NCI-H345 (cell line): ENCODE measurements around the gene TMEM263.
A peak's percentile ranks its signal among the peaks of the same experiment; 100 is the strongest.
"Not testable (repeated sequence)": the region's sequence is repeated elsewhere in the genome, so short reads cannot be mapped to it uniquely, and the experiment has no call there.

Experiments used
- DNase-seq: peaks from one replicate; lab custom pipeline; 2025; lab: John Stamatoyannopoulos, UW

Gene TMEM263

GRCh38 chr12:106986625-106987389, 31.1 kb downstream of the TMEM263 start, which contains the start of gene MTERF2:
MTERF2 (minus strand) TSS chr12:106987146; CDS start chr12:106978714, 8,432 bp downstream.
- DNase-seq, result peak; percentile 95

- DNase-seq, result peak; percentile 40
Measured at GRCh38 chr12:106987846-106988245, 32.1 kb downstream of the TMEM263 start.

- no peak for DNase-seq
Measured at GRCh38 chr12:106994579-106995220, 39.0 kb downstream of the TMEM263 start.

GRCh38 chr12:106996102-106996501, 40.4 kb downstream of the TMEM263 start:
- DNase-seq, result not testable (repeated sequence)

GRCh38 chr12:106997916-106998315, 42.2 kb downstream of the TMEM263 start:
- no peak for DNase-seq

GRCh38 chr12:106999446-106999845, 43.7 kb downstream of the TMEM263 start:
- DNase-seq, result no peak

GRCh38 chr12:107002665-107003064, 47.0 kb downstream of the TMEM263 start:
- not testable (repeated sequence) for DNase-seq

- DNase-seq, result no peak
Measured at GRCh38 chr12:107007411-107007810, 51.7 kb downstream of the TMEM263 start.

GRCh38 chr12:107011519-107011918, 55.8 kb downstream of the TMEM263 start:
- DNase-seq, result no peak

GRCh38 chr12:107012736-107013425, 57.2 kb downstream of the TMEM263 start:
- no peak for DNase-seq

GRCh38 chr12:107014055-107014454, 58.3 kb downstream of the TMEM263 start:
- no peak for DNase-seq

- DNase-seq, result no peak
Measured at GRCh38 chr12:107017042-107017441, 61.3 kb downstream of the TMEM263 start.

- no peak for DNase-seq
Measured at GRCh38 chr12:107019546-107019945, 63.8 kb downstream of the TMEM263 start.
